KBM-7 (cell line): ENCODE measurements around the gene SERGEF.

Experiments used
- DNase-seq: peaks from one replicate; pipeline ENCODE4 v3.0.0-alpha.2; 2015
- in situ Hi-C: fragments of 300-500 bp; cut with MboI; formaldehyde crosslinking; loops from 2 replicates; pipeline ENCODE4 v1.14.3; 2020; ENCODE audit warnings: low sequenced_read_pairs, low pct_unique_long_range_greater_than_20kb, mixed read lengths

The SERGEF gene

DNA sequence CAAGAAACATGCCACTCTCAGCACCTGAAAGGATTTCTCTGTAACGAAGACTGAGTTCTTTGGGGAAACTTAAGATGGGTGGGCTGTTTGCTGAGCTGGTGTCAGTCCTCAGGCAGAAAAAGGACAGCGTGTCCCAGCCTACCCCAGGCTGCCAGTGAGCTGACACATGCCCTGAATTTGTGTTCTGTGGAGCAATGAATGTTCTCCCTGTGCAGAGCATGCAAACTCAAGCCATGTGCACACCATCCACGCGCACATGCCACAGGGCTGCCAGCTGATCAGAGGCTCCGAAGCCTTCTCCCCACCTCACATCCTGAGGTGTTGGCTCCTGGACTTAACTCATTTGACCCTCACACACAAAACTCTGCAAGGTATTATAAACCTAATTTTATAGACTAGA, 173.4 kb downstream of the SERGEF start:
- no peak for DNase-seq
- in situ Hi-C loops, result no loop called here

DNA sequence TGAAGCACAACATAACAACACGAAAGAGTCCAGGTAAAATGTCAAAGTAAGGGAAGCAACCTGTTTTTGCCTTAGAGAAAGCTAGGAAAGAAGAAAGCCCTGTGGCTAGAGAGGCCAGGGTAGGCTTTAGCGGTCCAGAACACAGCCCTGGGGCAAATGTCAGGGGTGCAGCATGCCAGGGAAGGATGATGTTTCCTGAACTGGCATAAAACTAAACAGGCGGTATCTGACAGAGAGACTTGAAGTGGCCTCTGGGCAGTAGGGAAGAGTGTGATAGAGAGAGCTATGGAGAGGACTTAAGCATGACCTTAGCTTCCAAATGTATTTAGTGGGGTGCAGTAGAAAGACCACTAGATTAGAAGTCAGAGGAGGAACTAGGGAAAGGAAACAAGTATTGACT, 174.7 kb downstream of the SERGEF start:
- DNase-seq, result no peak
- in situ Hi-C loops, result no loop called here

DNA sequence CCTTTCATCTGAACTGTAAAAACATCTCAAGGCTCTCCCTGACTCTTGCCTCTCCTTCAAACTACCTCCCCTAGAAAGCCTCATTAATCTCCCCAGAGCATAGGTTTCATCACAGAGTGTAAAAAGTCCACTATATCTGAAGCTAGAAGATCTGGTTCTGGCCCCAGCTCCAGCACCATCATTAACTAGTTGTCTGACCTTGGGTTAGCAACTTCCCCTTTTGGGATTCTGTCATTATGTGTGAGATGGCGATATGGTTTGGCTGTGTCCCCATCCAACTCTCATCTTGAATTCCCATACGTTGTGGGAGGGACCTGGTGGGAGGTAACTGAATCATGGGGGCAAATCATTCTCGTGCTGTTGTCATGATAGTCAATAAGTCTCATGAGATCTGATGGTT, 181.0 kb downstream of the SERGEF start:
- DNase-seq, result no peak
- in situ Hi-C loops, result no loop called here

DNA sequence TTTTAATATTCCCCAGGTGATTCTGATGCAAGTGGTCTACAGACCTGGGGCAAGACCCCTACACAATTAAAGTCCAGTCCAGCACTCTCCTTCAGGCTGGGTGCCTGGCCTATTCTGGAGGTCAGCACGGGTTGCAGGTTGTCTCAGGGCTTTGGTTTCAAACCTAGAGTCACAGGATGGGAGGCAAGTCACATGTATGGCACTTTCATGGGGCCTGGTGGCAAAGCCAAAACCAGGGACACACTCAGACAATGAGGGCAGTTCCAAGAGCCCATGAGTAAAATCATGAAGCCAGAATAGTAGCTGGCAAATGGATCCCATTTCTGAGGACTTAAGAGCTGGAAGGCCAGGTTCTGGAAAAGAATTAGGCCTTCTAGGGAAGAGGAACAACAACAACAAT, 181.6 kb downstream of the SERGEF start:
- in situ Hi-C loops, result no loop called here
- DNase-seq, result no peak

DNA sequence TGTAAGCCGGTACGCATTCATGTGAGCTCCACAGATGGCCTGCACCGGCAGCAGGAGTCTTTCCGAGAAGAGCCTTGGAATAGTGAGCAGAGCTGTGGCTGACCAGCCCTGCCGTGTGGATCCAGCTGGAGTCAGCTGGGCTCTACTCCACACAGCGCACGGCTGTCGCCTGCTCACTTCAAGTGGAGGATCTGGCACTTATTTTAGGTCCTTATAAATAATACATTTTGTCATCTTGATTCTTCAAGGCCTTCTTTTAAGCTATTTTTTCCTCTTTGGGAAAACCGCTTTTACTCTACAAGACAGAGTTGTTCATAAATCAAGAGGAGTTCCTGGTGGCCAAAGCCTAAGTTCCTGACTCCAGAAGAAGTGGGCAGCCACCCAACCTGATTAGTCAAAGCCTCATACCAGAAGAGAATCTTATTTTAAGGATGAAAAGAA, 184.5 kb downstream of the SERGEF start:
- in situ Hi-C loops, result no loop called here
- no peak for DNase-seq

DNA sequence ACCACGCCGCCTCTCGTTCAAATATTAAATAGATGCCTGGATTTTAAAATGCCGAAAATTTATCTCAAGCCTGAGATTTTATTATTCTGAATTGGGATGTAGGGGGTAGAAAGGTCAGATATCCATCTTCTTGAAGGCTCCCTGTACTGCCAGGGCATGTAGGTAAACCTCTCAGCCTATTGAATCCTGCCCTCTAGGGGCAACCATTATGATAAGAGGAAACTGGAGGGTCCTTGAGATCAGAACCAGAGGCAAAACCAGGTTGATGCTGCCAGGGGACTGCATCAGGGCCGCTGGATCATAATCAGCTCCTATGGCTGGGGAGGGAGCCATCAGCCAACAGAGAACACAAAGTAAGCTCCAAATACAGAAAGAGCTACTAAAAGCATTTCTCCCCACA, 185.8 kb downstream of the SERGEF start:
- no peak for DNase-seq

DNA sequence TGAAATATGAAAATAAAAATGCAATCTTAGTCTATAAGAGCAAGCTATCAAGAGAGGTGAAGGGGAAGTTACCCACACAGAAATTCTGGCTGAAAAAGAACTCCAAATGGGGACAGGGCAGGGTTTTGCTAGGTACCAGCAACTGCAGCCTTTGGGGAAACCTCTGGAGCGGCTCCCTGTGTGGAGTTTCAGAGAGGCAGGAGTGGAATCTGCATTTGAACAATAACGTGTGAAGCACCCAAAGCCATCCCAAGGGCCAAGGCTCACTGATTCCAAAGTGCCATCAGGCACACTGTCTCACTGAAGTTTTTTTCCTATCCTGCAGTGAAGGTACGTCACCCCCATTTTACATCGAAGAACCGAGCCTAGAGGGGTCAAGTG, 190.5 kb downstream of the SERGEF start:
- no peak for DNase-seq
- in situ Hi-C loops, result no loop called here

More for the DNA sequence above, 185.8 kb downstream of the SERGEF start:
- in situ Hi-C loops, result no loop called here

DNA sequence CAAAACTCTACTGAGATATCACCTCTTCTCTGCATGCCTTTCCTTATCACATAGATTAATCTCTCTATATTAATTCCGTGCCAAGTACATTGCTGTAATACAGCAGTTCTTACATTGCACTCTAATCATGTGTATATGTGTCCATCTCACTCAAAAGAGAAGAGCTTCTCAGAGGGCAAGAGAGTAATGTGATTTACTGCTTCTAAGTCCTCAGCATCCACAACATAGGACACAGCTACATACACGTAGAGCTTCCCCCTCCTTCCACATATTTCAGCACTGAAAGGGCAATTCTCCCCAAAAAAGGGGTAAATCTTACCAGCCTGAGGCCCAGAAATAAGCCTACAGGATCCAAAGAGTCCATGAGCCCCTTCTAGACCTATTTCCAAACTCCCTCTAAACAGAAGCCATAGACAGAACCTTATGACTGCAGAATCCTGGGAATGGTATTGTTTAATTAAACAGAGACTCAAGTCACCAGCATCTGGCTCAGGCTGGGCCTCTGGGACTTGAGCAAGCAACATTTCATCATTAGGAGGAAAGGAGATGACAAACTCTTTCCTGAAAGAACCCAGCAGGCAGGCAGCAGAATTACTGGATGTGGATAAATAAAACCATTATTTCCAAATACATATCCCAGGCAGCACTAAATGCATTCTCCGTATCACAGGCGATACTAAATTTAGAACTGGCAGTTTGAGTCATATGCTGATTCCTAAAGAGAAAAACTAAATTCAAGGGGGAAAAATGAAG, 191.0 kb downstream of the SERGEF start:
- DNase-seq, result no peak
- in situ Hi-C loops, result no loop called here

DNA sequence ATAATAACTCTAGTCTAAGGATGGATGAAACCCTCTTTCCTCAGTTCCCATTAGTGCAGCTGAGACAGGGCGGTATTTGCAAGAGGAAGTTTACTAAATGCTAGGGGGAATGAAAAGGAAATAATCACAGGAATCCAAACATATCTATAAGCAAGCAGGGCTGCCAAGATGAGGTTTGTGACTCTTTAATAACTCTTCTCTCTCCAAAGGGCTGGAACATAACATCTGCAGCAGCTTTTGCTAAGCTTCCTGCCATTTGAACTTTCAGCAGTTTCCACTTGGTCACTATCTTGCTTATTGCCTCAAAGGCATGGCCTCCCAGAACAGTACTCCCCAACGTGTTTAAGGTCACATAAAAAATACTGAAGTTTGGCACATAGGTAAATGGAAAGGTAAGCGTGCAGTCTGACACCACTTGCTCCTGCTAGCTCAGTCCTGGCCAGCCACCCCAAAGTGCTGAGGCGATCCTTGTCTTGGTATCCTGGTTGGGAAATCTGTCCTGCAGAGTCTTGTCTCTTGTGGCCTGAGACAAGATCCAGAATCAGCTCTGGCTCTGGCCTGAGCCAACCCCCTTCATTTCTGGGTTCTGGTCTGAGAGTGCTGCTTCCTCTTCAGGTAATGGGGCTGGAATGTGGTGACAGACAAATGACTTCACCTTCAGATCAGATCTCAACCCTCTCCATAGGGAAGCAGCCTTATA, 196.5 kb downstream of the SERGEF start:
- DNase-seq, result no peak

DNA sequence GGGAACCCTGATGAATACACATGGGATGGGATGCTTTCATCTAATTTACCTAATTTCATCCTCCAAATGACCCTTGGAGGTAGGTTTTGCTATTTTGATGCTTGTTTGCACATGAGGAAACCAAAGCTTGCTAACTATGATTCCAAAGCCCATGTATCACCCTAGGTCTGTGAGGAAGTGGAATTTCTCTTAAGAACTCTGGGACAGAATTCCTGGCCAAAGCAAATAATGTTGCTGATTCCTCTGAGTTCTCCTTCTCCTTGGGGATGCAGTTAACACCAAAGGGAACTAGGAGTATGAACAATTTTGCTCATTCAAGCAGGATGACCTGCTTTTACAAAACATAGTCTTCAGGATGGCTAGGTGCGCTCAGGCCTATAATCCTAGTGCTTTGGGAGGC, 198.3 kb downstream of the SERGEF start:
- no peak for DNase-seq
- in situ Hi-C loops, result no loop called here

More for the DNA sequence above, 196.5 kb downstream of the SERGEF start:
- in situ Hi-C loops, result no loop called here

DNA sequence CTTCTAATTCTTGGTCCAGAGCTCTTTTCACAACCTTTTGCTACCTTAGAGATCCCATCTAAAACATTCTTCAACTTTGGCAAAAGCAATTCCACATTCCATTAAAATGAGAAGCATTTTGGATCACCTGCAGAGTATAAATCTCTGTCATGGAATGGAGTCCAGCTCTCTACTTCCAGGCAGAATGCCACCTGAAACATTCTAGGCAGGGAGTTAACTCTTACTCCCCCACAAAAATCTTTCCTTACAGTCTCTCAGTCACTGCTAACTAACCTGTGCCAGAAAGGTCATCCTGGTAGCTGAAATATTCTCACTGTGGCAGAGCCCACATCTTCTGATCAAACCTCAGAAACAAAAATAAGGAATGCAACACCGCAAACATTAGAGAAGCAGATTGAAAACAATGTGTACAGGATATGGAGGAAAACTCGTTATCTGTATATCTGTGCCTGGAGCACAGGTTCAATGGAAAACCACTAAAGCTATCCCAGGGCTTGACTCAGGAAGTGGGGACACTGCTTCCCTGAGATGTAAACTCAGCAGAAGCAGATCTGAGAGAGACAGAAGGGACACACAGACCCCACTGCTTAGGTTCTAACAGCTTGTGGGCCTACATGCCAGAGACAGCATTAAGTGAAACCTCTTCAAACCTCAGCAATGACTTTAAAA, 199.3 kb downstream of the SERGEF start:
- no peak for DNase-seq
- in situ Hi-C loops, result no loop called here

DNA sequence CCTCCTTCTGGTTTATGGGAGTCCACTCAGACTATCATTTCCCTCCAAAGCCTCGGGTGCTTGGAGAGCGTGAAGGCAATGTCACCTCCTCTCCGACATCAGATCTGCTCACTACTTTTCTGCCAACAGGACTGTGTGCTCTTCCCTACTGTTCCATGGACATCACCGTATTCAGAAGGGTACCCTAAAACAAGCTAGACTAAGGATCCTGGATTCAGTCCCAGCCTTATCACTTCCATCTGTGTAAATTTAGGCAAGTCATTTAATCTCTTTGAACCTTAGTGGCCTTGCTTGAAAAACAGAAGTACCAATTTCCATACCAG, 200.0 kb downstream of the SERGEF start:
- in situ Hi-C loops, result no loop called here
- no peak for DNase-seq

DNA sequence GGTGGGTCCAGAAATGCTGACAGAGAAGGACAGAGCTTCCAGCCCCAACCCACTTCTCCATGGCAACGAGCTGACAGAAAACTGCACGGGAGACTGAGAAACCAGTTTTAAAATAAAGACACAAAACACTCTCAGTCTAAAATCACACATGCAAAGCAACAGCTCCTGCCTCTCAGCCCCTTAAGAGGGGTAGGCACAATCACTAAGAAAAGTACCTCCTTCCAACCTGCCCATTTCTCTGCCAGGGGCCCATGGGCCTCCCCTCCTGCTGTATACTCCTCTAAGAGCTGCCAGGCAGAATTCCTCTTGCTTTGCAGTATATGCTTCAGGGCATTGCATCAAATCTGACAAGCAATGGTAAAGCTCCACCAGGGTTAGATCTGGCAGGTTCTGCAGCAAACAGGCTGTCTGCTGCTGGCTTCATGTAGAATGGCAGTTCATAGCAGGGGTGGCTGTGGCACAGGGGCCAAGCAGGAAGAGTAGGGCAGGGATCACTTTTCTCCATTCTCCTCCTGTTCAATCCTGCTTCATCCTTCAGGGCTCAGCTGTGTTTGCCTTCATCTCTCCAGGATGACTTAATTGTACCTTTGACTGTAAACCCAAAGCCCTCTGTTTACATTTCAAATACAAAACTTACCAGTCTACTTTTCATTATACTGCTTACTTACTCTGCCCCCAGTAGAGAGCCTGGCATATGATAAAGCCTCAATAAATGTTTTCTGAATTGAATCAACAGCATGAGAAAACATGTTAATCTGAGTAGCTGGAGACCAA, 200.6 kb downstream of the SERGEF start:
- no peak for DNase-seq
- in situ Hi-C loops, result no loop called here

DNA sequence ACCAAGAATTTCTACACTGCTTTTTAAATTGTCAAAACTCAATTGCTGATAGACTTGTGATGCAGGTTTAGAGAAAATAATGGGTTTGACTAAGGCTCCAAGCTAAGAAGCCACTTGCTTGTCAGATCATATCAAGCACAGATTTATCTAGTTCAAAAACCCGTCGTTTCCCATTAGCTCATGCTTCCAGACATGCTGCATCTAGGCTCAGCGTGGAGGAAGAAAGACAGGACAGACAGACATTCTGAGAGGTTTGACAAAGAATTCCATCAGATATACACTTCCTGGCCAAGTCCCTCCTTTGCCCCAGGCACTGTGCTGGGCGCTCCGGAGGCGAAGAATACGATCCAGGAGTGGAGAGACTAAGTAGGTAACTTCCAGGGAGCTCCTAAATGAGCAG, 201.5 kb downstream of the SERGEF start:
- in situ Hi-C loops, result no loop called here
- no peak for DNase-seq

DNA sequence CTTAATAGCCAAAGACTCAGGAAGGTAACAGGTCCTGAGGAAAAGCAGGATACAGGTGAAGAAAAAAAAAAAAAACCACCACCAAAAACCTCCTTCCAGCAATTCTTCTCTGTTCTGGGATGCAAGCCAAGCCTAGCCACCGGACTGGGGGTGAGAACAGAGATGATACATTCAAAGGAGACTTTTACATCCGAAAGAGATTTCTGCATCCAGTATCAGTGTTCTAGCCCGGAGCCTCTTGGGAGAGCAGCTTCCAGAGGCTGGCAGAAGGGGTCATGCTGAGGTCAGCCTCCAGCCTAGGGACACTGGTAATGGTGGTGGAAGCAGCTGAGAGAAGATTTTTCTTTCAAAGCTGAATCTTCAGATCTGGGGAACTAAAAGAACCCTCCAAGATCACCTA, 202.1 kb downstream of the SERGEF start:
- no peak for DNase-seq
- in situ Hi-C loops, result no loop called here

DNA sequence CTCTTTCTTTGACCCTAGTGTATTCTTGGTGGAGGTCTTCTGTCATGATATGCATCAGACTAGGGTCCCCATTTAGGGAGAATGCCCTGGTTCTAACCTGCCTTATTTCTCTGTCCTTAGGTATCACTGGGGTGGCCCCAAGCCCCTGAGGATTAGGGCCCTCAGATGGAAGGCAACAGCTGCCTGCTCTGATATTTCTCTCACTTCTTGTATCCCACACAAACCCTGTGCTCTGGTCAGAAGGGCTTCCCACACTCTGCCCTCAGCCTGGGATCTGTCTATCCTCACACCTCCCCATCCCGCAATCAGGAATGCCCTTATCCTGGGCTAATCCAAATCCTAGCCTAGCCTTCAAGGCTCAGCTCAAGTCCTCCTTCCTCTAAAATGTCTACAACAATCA, 202.8 kb downstream of the SERGEF start:
- DNase-seq, result no peak
- in situ Hi-C loops, result no loop called here

DNA sequence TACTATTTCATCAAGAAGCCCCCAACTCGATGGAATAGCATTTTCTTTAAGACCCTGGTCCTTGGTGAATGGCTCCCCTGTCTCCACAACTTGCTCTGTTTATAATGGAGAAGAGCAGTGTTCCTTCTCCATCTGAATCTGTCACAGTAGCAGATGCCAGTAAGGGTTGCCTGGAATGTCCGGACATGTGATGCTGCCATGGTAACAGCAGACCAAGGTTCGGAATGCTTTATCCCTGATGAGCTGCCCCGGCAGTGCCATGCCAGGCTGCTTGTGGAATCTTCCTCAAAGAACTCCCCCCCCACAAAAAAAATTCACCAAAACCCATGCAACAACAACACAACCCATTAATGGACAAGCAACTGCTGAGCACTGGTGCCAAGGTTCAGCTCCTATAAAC, 205.8 kb downstream of the SERGEF start:
- DNase-seq, result no peak
- in situ Hi-C loops, result no loop called here

DNA sequence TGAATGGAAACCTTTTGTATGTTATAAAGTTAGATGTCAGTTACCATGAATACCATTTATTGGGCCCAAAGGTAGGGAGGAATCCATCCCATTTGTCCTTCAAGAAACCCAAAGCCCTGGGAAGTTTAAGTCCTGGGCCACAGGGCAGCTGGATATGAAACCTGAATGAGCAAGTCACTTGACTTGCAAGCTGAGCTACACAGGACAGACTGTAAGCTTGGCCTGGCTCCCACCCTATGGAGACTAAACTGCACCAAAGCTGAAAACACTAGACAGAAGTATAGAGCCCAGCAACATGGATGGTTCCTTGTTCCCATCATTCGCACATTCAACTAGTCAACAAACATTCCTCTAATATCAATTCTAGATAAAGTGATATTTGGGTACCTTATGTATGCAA, 207.0 kb downstream of the SERGEF start:
- in situ Hi-C loops, result no loop called here
- no peak for DNase-seq

DNA sequence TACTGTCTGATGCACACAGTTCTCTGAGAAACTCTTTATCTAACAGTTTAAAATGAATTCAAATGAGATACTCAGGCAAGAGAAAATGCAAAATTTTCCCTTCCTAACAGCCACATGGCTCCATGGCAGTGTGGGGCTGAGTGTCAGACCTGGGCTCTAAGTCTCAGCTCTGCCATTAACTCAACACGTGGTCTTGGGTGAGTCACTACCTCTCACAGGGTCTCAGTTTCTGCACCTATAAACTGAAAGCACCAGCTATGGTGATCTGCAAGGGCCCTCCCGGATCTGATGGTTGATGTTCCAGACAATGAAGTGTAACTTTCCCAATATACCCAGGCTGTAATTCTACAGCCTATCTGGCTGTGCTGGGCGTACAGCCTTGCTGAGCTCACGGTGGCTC, 207.8 kb downstream of the SERGEF start:
- DNase-seq, result no peak
- in situ Hi-C loops, result no loop called here
